Measurements from ENCODE around the gene TRIM8.

TRIM8 gene

GRCh38 chr10:102624094-102624493 is 20.2 kb upstream of the TRIM8 start:
- H3K4me1 ChIP-seq (ENCODE audit: control insufficient read depth in 5 of 5, insufficient read depth in 5 of 5, low read length in 5 of 5), result peaks cover 26 to 84% (median 63%) of the 10 kb centered on the region in 5 donors
- no peaks in the 10 kb centered on the region for H3K27me3 ChIP-seq (ENCODE audit: control insufficient read depth in 5 of 5, insufficient read depth in 4 of 5, low read length in 5 of 5)
- H3K36me3 ChIP-seq (ENCODE audit: control insufficient read depth in 5 of 5, insufficient read depth in 5 of 5, low read length in 5 of 5), result peaks cover 0 to 13% (median 0%) of the 10 kb centered on the region in 5 donors
- H3K9me3 ChIP-seq (ENCODE audit: control insufficient read depth in 5 of 5, low read length in 5 of 5), result no peaks in the 10 kb centered on the region
- no peak overlapping the region for H3K27ac ChIP-seq (ENCODE audit: low read depth, low read length)
- H3K4me3 ChIP-seq (ENCODE audit: low read depth in 1 of 5, low read length in 5 of 5), result no peak overlapping the region
- H3K9ac ChIP-seq (ENCODE audit: low read length in 5 of 5), result no peak overlapping the region

GRCh38 chr10:102624751-102625645 is 19.3 kb upstream of the TRIM8 start:
- Histone ChIP-seq H3K36me3 (ENCODE audit: control insufficient read depth in 5 of 5, insufficient read depth in 5 of 5, low read length in 5 of 5) (peaks cover 0 to 15% (median 0%) of the 10 kb centered on the region in 5 donors), H3K4me1 (ENCODE audit: control insufficient read depth in 5 of 5, insufficient read depth in 5 of 5, low read length in 5 of 5) (peaks cover 23 to 83% (median 63%) of the 10 kb centered on the region in 5 donors), H3K9me3 (ENCODE audit: control insufficient read depth in 5 of 5, low read length in 5 of 5) (no peaks in the 10 kb centered on the region), H3K27ac (ENCODE audit: low read depth, low read length) (peak overlapping the region; percentile 55), H3K27me3 (ENCODE audit: control insufficient read depth in 5 of 5, insufficient read depth in 4 of 5, low read length in 5 of 5) (no peaks in the 10 kb centered on the region), H3K4me3 (ENCODE audit: low read depth in 1 of 5, low read length in 5 of 5) (no peak overlapping the region), H3K9ac (ENCODE audit: low read length in 5 of 5) (peak overlapping the region in 1 of 5 donors; percentile 27)

DNA sequence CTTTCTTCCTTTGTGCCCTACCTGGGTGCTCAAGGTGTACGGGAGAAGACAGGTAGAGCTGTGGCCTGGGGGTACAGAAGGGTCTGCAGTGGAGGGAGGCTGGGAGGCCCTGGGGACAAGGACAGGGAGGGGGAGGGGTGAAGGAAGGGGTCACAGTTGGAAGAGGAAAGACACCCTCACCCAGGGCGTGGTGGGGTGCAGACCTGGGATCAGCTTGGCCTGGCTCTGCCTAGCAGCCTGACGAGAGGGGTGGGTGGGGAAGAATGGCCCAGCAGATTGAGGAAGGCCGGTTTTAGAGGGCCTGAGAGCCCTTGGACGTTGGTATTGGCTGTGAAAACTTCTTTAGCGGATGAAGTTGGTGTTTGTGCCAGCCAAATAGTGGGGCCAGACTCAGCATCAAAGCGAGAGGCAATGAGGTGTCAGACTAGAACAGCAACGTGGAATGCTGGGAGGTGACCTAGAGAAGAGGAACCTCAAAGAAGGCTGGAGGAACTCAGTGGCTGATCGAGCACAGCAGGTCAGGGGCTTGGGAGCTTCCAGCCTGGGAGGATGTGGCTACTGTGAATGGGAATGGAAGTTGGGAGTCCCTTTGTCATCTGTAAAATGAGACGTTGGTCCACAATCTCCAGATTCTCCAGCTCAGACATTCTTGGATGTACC is 18.1 kb upstream of the TRIM8 start:
- Histone ChIP-seq H3K9me3 (ENCODE audit: control insufficient read depth in 5 of 5, low read length in 5 of 5) (no peaks in the 10 kb centered on the region), H3K9ac (ENCODE audit: low read length in 5 of 5) (peak overlapping the region in 1 of 5 donors; percentile 4), H3K36me3 (ENCODE audit: control insufficient read depth in 5 of 5, insufficient read depth in 5 of 5, low read length in 5 of 5) (peaks cover 0 to 23% (median 4%) of the 10 kb centered on the region in 5 donors), H3K27me3 (ENCODE audit: control insufficient read depth in 5 of 5, insufficient read depth in 4 of 5, low read length in 5 of 5) (no peaks in the 10 kb centered on the region), H3K4me1 (ENCODE audit: control insufficient read depth in 5 of 5, insufficient read depth in 5 of 5, low read length in 5 of 5) (peaks cover 12 to 75% (median 56%) of the 10 kb centered on the region in 5 donors), H3K27ac (ENCODE audit: low read depth, low read length) (peak overlapping the region; percentile 97), H3K4me3 (ENCODE audit: low read depth in 1 of 5, low read length in 5 of 5) (no peak overlapping the region)

- Histone ChIP-seq H3K36me3 (ENCODE audit: control insufficient read depth in 5 of 5, insufficient read depth in 5 of 5, low read length in 5 of 5) (peaks cover 0 to 25% (median 4%) of the 10 kb centered on the region in 5 donors), H3K27ac (ENCODE audit: low read depth, low read length) (peak overlapping the region; percentile 97), H3K4me3 (ENCODE audit: low read depth in 1 of 5, low read length in 5 of 5) (no peak overlapping the region), H3K27me3 (ENCODE audit: control insufficient read depth in 5 of 5, insufficient read depth in 4 of 5, low read length in 5 of 5) (no peaks in the 10 kb centered on the region), H3K9me3 (ENCODE audit: control insufficient read depth in 5 of 5, low read length in 5 of 5) (no peaks in the 10 kb centered on the region), H3K4me1 (ENCODE audit: control insufficient read depth in 5 of 5, insufficient read depth in 5 of 5, low read length in 5 of 5) (peaks cover 10 to 75% (median 54%) of the 10 kb centered on the region in 5 donors), H3K9ac (ENCODE audit: low read length in 5 of 5) (peak overlapping the region; percentile 23 to 77 (median 56))
Observed at GRCh38 chr10:102627291-102627735, 17.0 kb upstream of the TRIM8 start.

- peaks cover 15 to 80% (median 59%) of the 10 kb centered on the region in 5 donors for H3K4me1 ChIP-seq (ENCODE audit: control insufficient read depth in 5 of 5, insufficient read depth in 5 of 5, low read length in 5 of 5)
- peaks cover 0 to 25% (median 4%) of the 10 kb centered on the region in 5 donors for H3K36me3 ChIP-seq (ENCODE audit: control insufficient read depth in 5 of 5, insufficient read depth in 5 of 5, low read length in 5 of 5)
- no peak overlapping the region for H3K4me3 ChIP-seq (ENCODE audit: low read depth in 1 of 5, low read length in 5 of 5)
- H3K9me3 ChIP-seq (ENCODE audit: control insufficient read depth in 5 of 5, low read length in 5 of 5), result no peaks in the 10 kb centered on the region
- peak overlapping the region; percentile 97 for H3K27ac ChIP-seq (ENCODE audit: low read depth, low read length)
- H3K27me3 ChIP-seq (ENCODE audit: control insufficient read depth in 5 of 5, insufficient read depth in 4 of 5, low read length in 5 of 5), result no peaks in the 10 kb centered on the region
- peak overlapping the region; percentile 52 to 77 (median 56) for H3K9ac ChIP-seq (ENCODE audit: low read length in 5 of 5)
Observed at GRCh38 chr10:102627736-102628293, 16.5 kb upstream of the TRIM8 start.

GRCh38 chr10:102628451-102628911 is 15.8 kb upstream of the TRIM8 start:
- Histone ChIP-seq H3K36me3 (ENCODE audit: control insufficient read depth in 5 of 5, insufficient read depth in 5 of 5, low read length in 5 of 5) (peaks cover 0 to 25% (median 4%) of the 10 kb centered on the region in 5 donors), H3K9me3 (ENCODE audit: control insufficient read depth in 5 of 5, low read length in 5 of 5) (no peaks in the 10 kb centered on the region), H3K4me3 (ENCODE audit: low read depth in 1 of 5, low read length in 5 of 5) (no peak overlapping the region), H3K9ac (ENCODE audit: low read length in 5 of 5) (peak overlapping the region; percentile 3 to 77 (median 53)), H3K27ac (ENCODE audit: low read depth, low read length) (peak overlapping the region; percentile 97), H3K27me3 (ENCODE audit: control insufficient read depth in 5 of 5, insufficient read depth in 4 of 5, low read length in 5 of 5) (no peaks in the 10 kb centered on the region), H3K4me1 (ENCODE audit: control insufficient read depth in 5 of 5, insufficient read depth in 5 of 5, low read length in 5 of 5) (peaks cover 16 to 84% (median 66%) of the 10 kb centered on the region in 5 donors)

GRCh38 chr10:102629661-102630614 is 14.3 kb upstream of the TRIM8 start:
- Histone ChIP-seq H3K9ac (ENCODE audit: low read length in 5 of 5) (peak overlapping the region in 1 of 5 donors; percentile 42), H3K36me3 (ENCODE audit: control insufficient read depth in 5 of 5, insufficient read depth in 5 of 5, low read length in 5 of 5) (peaks cover 0 to 25% (median 4%) of the 10 kb centered on the region in 5 donors), H3K4me1 (ENCODE audit: control insufficient read depth in 5 of 5, insufficient read depth in 5 of 5, low read length in 5 of 5) (peaks cover 16 to 81% (median 66%) of the 10 kb centered on the region in 5 donors), H3K9me3 (ENCODE audit: control insufficient read depth in 5 of 5, low read length in 5 of 5) (no peaks in the 10 kb centered on the region), H3K4me3 (ENCODE audit: low read depth in 1 of 5, low read length in 5 of 5) (no peak overlapping the region), H3K27ac (ENCODE audit: low read depth, low read length) (peak overlapping the region; percentile 97), H3K27me3 (ENCODE audit: control insufficient read depth in 5 of 5, insufficient read depth in 4 of 5, low read length in 5 of 5) (no peaks in the 10 kb centered on the region)

DNA sequence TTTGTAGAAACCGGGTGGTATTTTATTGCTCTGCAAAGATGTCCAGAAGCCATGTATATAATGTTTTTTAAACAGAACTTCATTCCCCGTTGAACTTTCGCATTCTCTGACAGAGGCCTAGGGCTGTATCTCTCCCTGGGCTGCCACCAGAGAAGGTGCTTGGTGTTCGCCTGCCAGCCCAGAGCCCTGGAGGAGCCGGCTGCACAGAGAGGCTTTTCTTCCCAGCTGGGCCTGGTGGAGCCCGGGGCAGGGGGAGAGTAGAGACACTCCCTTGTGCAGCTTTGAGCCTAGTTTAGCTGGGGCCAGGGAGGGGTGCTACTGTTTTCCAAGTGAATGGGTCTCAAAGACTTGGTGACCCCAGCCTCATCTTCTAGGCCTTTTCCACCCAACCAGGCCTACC is 13.6 kb upstream of the TRIM8 start:
- Histone ChIP-seq H3K4me1 (ENCODE audit: control insufficient read depth in 5 of 5, insufficient read depth in 5 of 5, low read length in 5 of 5) (peaks cover 14 to 80% (median 65%) of the 10 kb centered on the region in 5 donors), H3K9ac (ENCODE audit: low read length in 5 of 5) (no peak overlapping the region), H3K27ac (ENCODE audit: low read depth, low read length) (no peak overlapping the region), H3K36me3 (ENCODE audit: control insufficient read depth in 5 of 5, insufficient read depth in 5 of 5, low read length in 5 of 5) (peaks cover 0 to 25% (median 4%) of the 10 kb centered on the region in 5 donors), H3K9me3 (ENCODE audit: control insufficient read depth in 5 of 5, low read length in 5 of 5) (no peaks in the 10 kb centered on the region), H3K4me3 (ENCODE audit: low read depth in 1 of 5, low read length in 5 of 5) (no peak overlapping the region), H3K27me3 (ENCODE audit: control insufficient read depth in 5 of 5, insufficient read depth in 4 of 5, low read length in 5 of 5) (no peaks in the 10 kb centered on the region)
